ENCODE measurements around the gene FYCO1.

DNA sequence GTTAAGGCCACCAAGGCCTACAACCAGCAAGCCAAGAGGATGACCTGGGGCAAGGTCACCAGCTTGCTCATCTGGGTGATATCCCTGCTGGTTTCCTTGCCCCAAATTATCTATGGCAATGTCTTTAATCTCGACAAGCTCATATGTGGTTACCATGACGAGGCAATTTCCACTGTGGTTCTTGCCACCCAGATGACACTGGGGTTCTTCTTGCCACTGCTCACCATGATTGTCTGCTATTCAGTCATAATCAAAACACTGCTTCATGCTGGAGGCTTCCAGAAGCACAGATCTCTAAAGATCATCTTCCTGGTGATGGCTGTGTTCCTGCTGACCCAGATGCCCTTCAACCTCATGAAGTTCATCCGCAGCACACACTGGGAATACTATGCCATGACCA, 48.7 kb downstream of the FYCO1 start:
- no peak for TF ChIP-seq EZH2 (IDR thresholded peaks at IDR 0.05; ENCODE audit: low read length, missing control alignments)
- TF ChIP-seq, protein P1, sequence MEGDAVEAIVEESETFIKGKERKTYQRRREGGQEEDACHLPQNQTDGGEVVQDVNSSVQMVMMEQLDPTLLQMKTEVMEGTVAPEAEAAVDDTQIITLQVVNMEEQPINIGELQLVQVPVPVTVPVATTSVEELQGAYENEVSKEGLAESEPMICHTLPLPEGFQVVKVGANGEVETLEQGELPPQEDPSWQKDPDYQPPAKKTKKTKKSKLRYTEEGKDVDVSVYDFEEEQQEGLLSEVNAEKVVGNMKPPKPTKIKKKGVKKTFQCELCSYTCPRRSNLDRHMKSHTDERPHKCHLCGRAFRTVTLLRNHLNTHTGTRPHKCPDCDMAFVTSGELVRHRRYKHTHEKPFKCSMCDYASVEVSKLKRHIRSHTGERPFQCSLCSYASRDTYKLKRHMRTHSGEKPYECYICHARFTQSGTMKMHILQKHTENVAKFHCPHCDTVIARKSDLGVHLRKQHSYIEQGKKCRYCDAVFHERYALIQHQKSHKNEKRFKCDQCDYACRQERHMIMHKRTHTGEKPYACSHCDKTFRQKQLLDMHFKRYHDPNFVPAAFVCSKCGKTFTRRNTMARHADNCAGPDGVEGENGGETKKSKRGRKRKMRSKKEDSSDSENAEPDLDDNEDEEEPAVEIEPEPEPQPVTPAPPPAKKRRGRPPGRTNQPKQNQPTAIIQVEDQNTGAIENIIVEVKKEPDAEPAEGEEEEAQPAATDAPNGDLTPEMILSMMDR (conservative IDR thresholded peaks at IDR 0.05 in 1 of 2, IDR thresholded peaks at IDR 0.05 in 1 of 2; ENCODE audit: low read depth in 1 of 2, low read length in 2 of 2), result no peak

All from fibroblast of lung (primary cell).